Left ventricle myocardium superior (tissue), 1 donor: ENCODE data around the gene ZNF473. TPM values are rescaled to one million over a fixed set of nuclear protein-coding genes. Genes with fewer than 3 reads are reported as not detected.

Experiments used
- ATAC-seq: fragments of 200-7000 bp; cut with Tn5 transposase; one replicate; pipeline ENCODE4 v1.9.1; 2020; ENCODE audit warnings: mild to moderate bottlenecking, moderate library complexity
- DNase-seq: peaks from one replicate; pipeline ENCODE4 v3.0.0-alpha.2; 2020
- intact Hi-C: fragments of 100-400 bp; cut with micrococcal nuclease; formaldehyde crosslinking; loops from one replicate; pipeline ENCODE4 v1.11.0; 2022
- total RNA-seq: library from RNA; stranded (reverse); fragmentation: NEBNext Ultra II Directional; extraction: Animal tissue kit (Norgen Biotek cat#: 25700); gene quantifications from one replicate; pipeline ENCODE4 v1.2.1, GENCODE V29; 2021
- donor health status: DM: no; HTN: yes; CAD: no; lungs with severe emphysema.

Gene ZNF473
- total RNA-seq, 1 donor from 2014 or later = 3.6 TPM

- intact Hi-C loops = no loop called here
- no peak for DNase-seq
- no peak for ATAC-seq
Measured at GRCh38 chr19:50001775-50002174, 24.0 kb upstream of the ZNF473 start.

- ATAC-seq (no peak), DNase-seq (no peak)
- intact Hi-C loops = no loop called here
Measured at GRCh38 chr19:50002386-50002960, 23.3 kb upstream of the ZNF473 start.

GRCh38 chr19:50003254-50003788 is 22.5 kb upstream of the ZNF473 start:
- intact Hi-C loops = no loop called here

GRCh38 chr19:50003810-50004419 is 21.9 kb upstream of the ZNF473 start:
- intact Hi-C loops = no loop called here
- ATAC-seq (peak; percentile 74), DNase-seq (no peak)

More at GRCh38 chr19:50003254-50003788, 22.5 kb upstream of the ZNF473 start:
- ATAC-seq = no peak
- DNase-seq = no peak

GRCh38 chr19:50005428-50005827 is 20.4 kb upstream of the ZNF473 start:
- DNase-seq (no peak), ATAC-seq (no peak)

GRCh38 chr19:50007170-50007569 is 18.6 kb upstream of the ZNF473 start:
- DNase-seq (no peak), ATAC-seq (no peak)
- intact Hi-C loops = no loop called here

More at GRCh38 chr19:50005428-50005827, 20.4 kb upstream of the ZNF473 start:
- intact Hi-C loops = no loop called here

- intact Hi-C loops = no loop called here
- no peak for DNase-seq
- no peak for ATAC-seq
Measured at GRCh38 chr19:50007947-50008346, 17.9 kb upstream of the ZNF473 start.

GRCh38 chr19:50008532-50008931 is 17.3 kb upstream of the ZNF473 start:
- ATAC-seq = peak; percentile 38
- intact Hi-C loops = no loop called here
- DNase-seq = no peak

- intact Hi-C loops = no loop called here
- DNase-seq (no peak), ATAC-seq (no peak)
Measured at GRCh38 chr19:50016225-50016807, 9.5 kb upstream of the ZNF473 start.

- no peak for ATAC-seq
- intact Hi-C loops = no loop called here
- DNase-seq = no peak
Measured at GRCh38 chr19:50020481-50020880, 5.3 kb upstream of the ZNF473 start.

GRCh38 chr19:50022823-50023222 is 3.0 kb upstream of the ZNF473 start:
- intact Hi-C loops = no loop called here
- DNase-seq (no peak), ATAC-seq (no peak)

GRCh38 chr19:50024719-50025021 is 1.1 kb upstream of the ZNF473 start:
- intact Hi-C loops = no loop called here
- ATAC-seq = no peak
- DNase-seq = no peak

- peak; percentile 98 for ATAC-seq
- intact Hi-C loops = no loop called here
- DNase-seq = peak; percentile 99
Measured at GRCh38 chr19:50025022-50025793, 597 bp upstream of the ZNF473 start, which contains the start of gene VRK3. Gene VRK3 (minus strand): TSS chr19:50025372. CDS start chr19:50016162, 9,210 bp downstream.

- intact Hi-C loops = no loop called here
- ATAC-seq (no peak), DNase-seq (no peak)
Measured at GRCh38 chr19:50026550-50026906, 723 bp downstream of the ZNF473 start.

- no peak for DNase-seq
- intact Hi-C loops = no loop called here
- no peak for ATAC-seq
Measured at GRCh38 chr19:50030225-50030624, 4.4 kb downstream of the ZNF473 start.

GRCh38 chr19:50030937-50031336 is 5.1 kb downstream of the ZNF473 start:
- ATAC-seq (no peak), DNase-seq (no peak)
- intact Hi-C loops = no loop called here

GRCh38 chr19:50036908-50037307 is 11.1 kb downstream of the ZNF473 start:
- no peak for DNase-seq
- intact Hi-C loops = no loop called here
- no peak for ATAC-seq

- ATAC-seq (no peak), DNase-seq (no peak)
- intact Hi-C loops = no loop called here
Measured at GRCh38 chr19:50039968-50040367, 14.2 kb downstream of the ZNF473 start.

- DNase-seq = no peak
- no peak for ATAC-seq
- intact Hi-C loops = no loop called here
Measured at GRCh38 chr19:50040967-50041366, 15.2 kb downstream of the ZNF473 start.

- ATAC-seq (no peak), DNase-seq (no peak)
- intact Hi-C loops = no loop called here
Measured at GRCh38 chr19:50042363-50043024, 16.7 kb downstream of the ZNF473 start.
